Nephron (organoid): ENCODE data around the gene CACNA1C.

Source experiments
- H3K27ac Mint-ChIP-seq, 3 experiments: 2 replicates each; pipeline ENCODE4 v1.8.0; 2020; ENCODE audit warnings: mixed read lengths in 3 of 3, mild to moderate bottlenecking in 2 of 3, moderate library complexity in 1 of 3
- H3K27me3 Mint-ChIP-seq: 2 replicates; pipeline ENCODE4 v1.8.0; 2021; ENCODE audit warnings: low read depth, mild to moderate bottlenecking, moderate library complexity, mixed read lengths
- H3K36me3 Mint-ChIP-seq: 2 replicates; pipeline ENCODE4 v1.8.0; 2020; ENCODE audit warnings: low read depth, mixed read lengths
- H3K4me1 Mint-ChIP-seq: 2 replicates; pipeline ENCODE4 v1.8.0; 2020; ENCODE audit warnings: mixed read lengths
- H3K4me3 Mint-ChIP-seq, 3 experiments: 2 replicates each; pipeline ENCODE4 v1.8.0; 2020; ENCODE audit warnings: mild to moderate bottlenecking in 3 of 3, mixed read lengths in 3 of 3, moderate library complexity in 2 of 3
- H3K9me3 Mint-ChIP-seq: 2 replicates; pipeline ENCODE4 v1.8.0; 2020; ENCODE audit warnings: mixed read lengths
- TF ChIP-seq, protein P1 (sequence below), 3 experiments: fragments of 200-600 bp; sonication (generic); IDR thresholded peaks; one replicate each; pipeline ENCODE4 v1.5.0; 2021; ENCODE audit warnings: antibody characterized with exemption in 3 of 3; ENCODE audit not compliant: unreplicated experiment in 3 of 3

Gene CACNA1C

DNA sequence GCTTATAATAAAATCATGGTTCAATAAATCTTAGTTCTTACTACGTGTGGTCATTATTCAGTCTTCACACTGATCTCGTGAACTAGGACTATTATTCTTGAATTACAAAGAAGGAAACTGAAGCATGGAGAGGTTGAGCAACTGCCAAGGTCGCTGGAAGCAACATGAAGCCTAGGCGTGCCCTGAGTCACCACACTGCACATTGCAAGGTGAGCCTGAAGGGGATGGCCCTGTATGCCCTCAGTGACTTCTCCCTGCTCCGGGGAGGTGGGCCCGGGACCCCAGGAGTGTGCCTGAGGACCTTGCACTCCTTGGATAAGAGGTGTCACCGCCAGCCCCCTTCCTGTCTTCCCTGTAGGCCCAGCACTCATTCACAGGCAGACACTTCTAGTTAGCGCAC is 161.6 kb downstream of the CACNA1C start:
- H3K4me1 Mint-ChIP-seq = peaks cover 42% of the 10 kb centered on the region
- no peaks in the 10 kb centered on the region for H3K9me3 Mint-ChIP-seq
- no peak overlapping the region for H3K4me3 Mint-ChIP-seq
- no peaks in the 10 kb centered on the region for H3K27me3 Mint-ChIP-seq
- TF ChIP-seq, protein P1, sequence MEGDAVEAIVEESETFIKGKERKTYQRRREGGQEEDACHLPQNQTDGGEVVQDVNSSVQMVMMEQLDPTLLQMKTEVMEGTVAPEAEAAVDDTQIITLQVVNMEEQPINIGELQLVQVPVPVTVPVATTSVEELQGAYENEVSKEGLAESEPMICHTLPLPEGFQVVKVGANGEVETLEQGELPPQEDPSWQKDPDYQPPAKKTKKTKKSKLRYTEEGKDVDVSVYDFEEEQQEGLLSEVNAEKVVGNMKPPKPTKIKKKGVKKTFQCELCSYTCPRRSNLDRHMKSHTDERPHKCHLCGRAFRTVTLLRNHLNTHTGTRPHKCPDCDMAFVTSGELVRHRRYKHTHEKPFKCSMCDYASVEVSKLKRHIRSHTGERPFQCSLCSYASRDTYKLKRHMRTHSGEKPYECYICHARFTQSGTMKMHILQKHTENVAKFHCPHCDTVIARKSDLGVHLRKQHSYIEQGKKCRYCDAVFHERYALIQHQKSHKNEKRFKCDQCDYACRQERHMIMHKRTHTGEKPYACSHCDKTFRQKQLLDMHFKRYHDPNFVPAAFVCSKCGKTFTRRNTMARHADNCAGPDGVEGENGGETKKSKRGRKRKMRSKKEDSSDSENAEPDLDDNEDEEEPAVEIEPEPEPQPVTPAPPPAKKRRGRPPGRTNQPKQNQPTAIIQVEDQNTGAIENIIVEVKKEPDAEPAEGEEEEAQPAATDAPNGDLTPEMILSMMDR (IDR thresholded peaks at IDR 0.05; ENCODE audit: unreplicated experiment in 3 of 3) = no peak
- H3K36me3 Mint-ChIP-seq = no peaks in the 10 kb centered on the region
- H3K27ac Mint-ChIP-seq = peak overlapping the region; percentile 54 to 97 (median 96)

DNA sequence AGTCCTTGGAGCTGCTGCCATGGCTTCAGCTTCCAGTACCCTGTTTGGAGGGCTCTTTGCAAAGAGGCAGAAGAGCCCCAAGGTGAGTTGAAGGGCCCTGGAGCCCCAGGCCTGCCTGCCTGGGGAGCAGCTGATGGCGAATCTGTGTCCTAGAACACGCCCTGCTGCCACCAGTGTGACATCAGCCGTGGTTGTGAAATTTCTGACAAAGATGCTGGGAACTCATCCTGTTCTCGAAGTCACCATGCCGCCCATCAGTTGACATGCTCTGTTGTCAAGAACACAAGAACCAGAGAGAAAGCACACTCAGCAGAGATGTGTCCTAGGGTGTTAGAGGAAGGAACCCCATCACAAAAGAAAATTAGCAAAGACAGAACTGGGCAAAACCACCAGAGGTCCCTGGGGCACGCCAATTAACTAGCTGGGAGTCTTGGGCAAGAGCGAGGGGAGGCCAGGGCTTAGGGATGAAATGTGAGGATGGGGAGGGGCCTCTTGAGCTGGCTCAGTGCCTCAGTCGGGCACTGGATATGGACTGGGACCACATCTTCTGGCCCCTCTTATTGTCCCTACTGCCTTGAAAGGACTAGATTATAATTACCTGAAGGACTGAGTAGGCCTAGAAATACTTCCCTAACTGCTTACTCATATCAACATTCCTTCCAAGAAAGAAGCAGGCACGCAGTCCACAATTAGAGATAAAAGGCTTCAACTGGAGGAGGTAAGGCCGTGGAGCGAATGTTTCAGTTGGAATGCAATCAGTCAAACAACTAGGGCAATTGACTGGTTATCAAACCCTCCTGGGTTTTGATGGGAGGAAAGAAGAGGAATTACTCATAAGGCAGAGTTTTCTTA is 163.1 kb downstream of the CACNA1C start:
- H3K36me3 Mint-ChIP-seq = peaks cover under 1% of the 10 kb centered on the region
- no peaks in the 10 kb centered on the region for H3K27me3 Mint-ChIP-seq
- H3K27ac Mint-ChIP-seq = no peak overlapping the region

DNA sequence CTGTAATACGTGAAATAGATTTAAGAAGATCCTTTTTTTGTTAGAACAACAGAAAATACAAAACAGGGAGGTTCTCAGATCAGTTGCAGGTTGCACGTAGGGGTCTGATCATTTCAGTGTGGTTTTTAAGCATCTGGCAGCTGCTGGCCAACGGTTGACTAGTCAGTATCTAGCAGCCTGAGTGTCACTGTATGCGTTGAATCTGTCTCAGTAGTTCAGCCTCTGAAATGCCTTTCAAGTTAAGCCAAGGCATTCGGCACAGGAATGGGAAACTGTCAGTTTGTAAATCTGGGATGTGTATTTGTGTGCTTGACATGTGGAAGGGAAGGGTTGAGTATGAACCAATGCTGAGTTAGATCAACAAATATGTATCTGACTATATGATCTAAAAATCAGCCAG is 165.9 kb downstream of the CACNA1C start:
- TF ChIP-seq, protein P1 (IDR thresholded peaks at IDR 0.05; ENCODE audit: unreplicated experiment in 3 of 3) = no peak
- peaks cover 4% of the 10 kb centered on the region for H3K36me3 Mint-ChIP-seq
- peaks cover 4% of the 10 kb centered on the region for H3K27me3 Mint-ChIP-seq
- H3K27ac Mint-ChIP-seq = no peak overlapping the region
- peaks cover 17% of the 10 kb centered on the region for H3K4me1 Mint-ChIP-seq
- H3K4me3 Mint-ChIP-seq = no peak overlapping the region
- H3K9me3 Mint-ChIP-seq = no peaks in the 10 kb centered on the region

More for the DNA sequence above, 163.1 kb downstream of the CACNA1C start:
- Mint-ChIP-seq H3K4me3 (no peak overlapping the region), H3K4me1 (peaks cover 31% of the 10 kb centered on the region), H3K9me3 (no peaks in the 10 kb centered on the region)
- TF ChIP-seq, protein P1 (IDR thresholded peaks at IDR 0.05; ENCODE audit: unreplicated experiment in 3 of 3) = no peak

DNA sequence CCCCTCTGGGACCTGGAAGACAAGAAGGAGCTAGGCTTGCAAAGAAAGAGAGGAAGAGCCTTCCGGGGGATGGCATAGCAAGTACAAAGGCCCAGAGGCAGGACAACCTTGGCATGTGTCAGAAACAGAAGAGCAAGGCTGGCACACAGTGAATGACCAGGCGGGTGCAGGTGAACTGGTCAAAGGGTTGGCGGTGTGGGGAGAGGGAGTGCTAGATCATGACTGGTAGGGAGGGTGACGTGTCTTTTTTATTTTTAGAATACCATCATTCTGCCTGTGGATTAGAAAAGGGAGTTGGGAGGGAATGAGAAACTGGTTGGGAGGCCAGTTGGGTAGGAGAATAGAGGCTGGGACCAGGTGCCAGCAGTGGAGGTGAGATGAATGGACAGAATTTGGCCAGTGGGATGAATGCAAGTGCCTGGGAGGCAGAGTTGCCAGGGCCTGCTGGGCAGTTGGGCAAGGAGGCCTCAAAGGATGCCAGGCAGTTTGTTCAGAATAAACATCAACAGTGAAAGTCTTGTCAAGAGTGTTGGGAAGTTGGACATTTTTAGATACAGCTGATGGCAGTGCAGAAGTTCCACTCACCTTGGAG is 168.3 kb downstream of the CACNA1C start:
- peaks cover 4% of the 10 kb centered on the region for H3K36me3 Mint-ChIP-seq
- TF ChIP-seq, protein P1 (IDR thresholded peaks at IDR 0.05; ENCODE audit: unreplicated experiment in 3 of 3) = no peak
- no peak overlapping the region for H3K4me3 Mint-ChIP-seq
- H3K9me3 Mint-ChIP-seq = no peaks in the 10 kb centered on the region
- H3K27ac Mint-ChIP-seq = no peak overlapping the region
- H3K4me1 Mint-ChIP-seq = peaks cover 5% of the 10 kb centered on the region
- peaks cover 4% of the 10 kb centered on the region for H3K27me3 Mint-ChIP-seq

DNA sequence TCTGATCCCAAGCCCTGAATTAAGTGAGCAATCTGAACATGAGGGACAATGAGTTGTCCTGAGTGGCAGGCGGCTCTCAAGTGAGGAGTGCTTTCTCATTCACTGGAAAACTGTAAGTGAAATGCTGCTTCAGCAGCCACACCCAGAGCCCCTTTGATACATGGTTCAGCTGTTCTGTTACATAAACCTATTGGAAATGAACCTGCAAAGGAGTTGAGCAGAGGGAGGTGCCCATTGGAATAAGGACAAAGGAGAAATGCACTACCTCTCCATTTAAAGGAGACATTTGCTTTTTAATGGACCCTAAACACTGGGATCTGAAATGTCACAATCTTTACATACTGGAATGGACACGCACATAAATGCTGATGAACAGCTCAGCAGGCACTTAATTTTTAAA is 169.9 kb downstream of the CACNA1C start:
- Mint-ChIP-seq H3K27me3 (peaks cover 4% of the 10 kb centered on the region), H3K27ac (no peak overlapping the region), H3K4me1 (peaks cover 5% of the 10 kb centered on the region), H3K9me3 (no peaks in the 10 kb centered on the region), H3K36me3 (peaks cover 4% of the 10 kb centered on the region), H3K4me3 (no peak overlapping the region)
- TF ChIP-seq, protein P1 (IDR thresholded peaks at IDR 0.05; ENCODE audit: unreplicated experiment in 3 of 3) = no peak
